HG03571 (cell line): ENCODE measurements around the gene PRKCQ.

Experiments
- ATAC-seq: cut with Tn5 transposase; IDR thresholded peaks from one replicate; pipeline ENCODE4 v1.9.1; 2021; ENCODE audit not compliant: unreplicated experiment

Gene PRKCQ

GRCh38 chr10:6569259-6569658 is 10.8 kb downstream of the PRKCQ start:
- no peak for ATAC-seq

- ATAC-seq = no peak
Measured at GRCh38 chr10:6567884-6568283, 12.2 kb downstream of the PRKCQ start.

- ATAC-seq = no peak
Measured at GRCh38 chr10:6567203-6567703, 12.8 kb downstream of the PRKCQ start.

GRCh38 chr10:6565588-6565987 is 14.5 kb downstream of the PRKCQ start:
- no peak for ATAC-seq

GRCh38 chr10:6564367-6564766 is 15.7 kb downstream of the PRKCQ start:
- ATAC-seq = no peak

- ATAC-seq = no peak
Measured at GRCh38 chr10:6563731-6564130, 16.3 kb downstream of the PRKCQ start.

- no peak for ATAC-seq
Measured at GRCh38 chr10:6563075-6563474, 17.0 kb downstream of the PRKCQ start.

- no peak for ATAC-seq
Measured at GRCh38 chr10:6562221-6562620, 17.9 kb downstream of the PRKCQ start.

- no peak for ATAC-seq
Measured at GRCh38 chr10:6561552-6561951, 18.5 kb downstream of the PRKCQ start.

GRCh38 chr10:6558759-6559461 is 21.2 kb downstream of the PRKCQ start:
- ATAC-seq = no peak

- no peak for ATAC-seq
Measured at GRCh38 chr10:6558272-6558671, 21.8 kb downstream of the PRKCQ start.

GRCh38 chr10:6553937-6554336 is 26.1 kb downstream of the PRKCQ start:
- no peak for ATAC-seq

GRCh38 chr10:6543431-6544005 is 36.6 kb downstream of the PRKCQ start:
- ATAC-seq = no peak

GRCh38 chr10:6542999-6543430 is 37.1 kb downstream of the PRKCQ start:
- ATAC-seq = no peak

- ATAC-seq = no peak
Measured at GRCh38 chr10:6539833-6540232, 40.2 kb downstream of the PRKCQ start.

- no peak for ATAC-seq
Measured at GRCh38 chr10:6537770-6538169, 42.3 kb downstream of the PRKCQ start.

GRCh38 chr10:6536102-6536501 is 44.0 kb downstream of the PRKCQ start:
- no peak for ATAC-seq

GRCh38 chr10:6535156-6535764 is 44.8 kb downstream of the PRKCQ start:
- no peak for ATAC-seq

GRCh38 chr10:6532321-6532720 is 47.8 kb downstream of the PRKCQ start:
- ATAC-seq = no peak

GRCh38 chr10:6530966-6531365 is 49.1 kb downstream of the PRKCQ start:
- no peak for ATAC-seq

- ATAC-seq = no peak
Measured at GRCh38 chr10:6530211-6530840, 49.8 kb downstream of the PRKCQ start.
